Stimulated activated CD8-positive, alpha-beta memory T cell treated with anti-CD3 and anti-CD28 coated beads, Interleukin-15, amount 100 ng/mL, for 48 hours (primary cell): ENCODE measurements around the gene RBM6.
"Not testable (repeated sequence)": the region's sequence is repeated elsewhere in the genome, so short reads cannot be mapped to it uniquely, and the experiment has no call there.

Experiments used
- DNase-seq, 2 donors: peaks; one replicate each; pipeline ENCODE4 v3.0.0-alpha.2; 2020; ENCODE audit warnings: low read depth in 2 of 2

The RBM6 gene

GRCh38 chr3:49917806-49918590 is 22.0 kb upstream of the RBM6 start:
- DNase-seq = not testable (repeated sequence)

GRCh38 chr3:49924683-49925082 is 15.3 kb upstream of the RBM6 start:
- no peak for DNase-seq

- DNase-seq = no peak
Observed at GRCh38 chr3:49925485-49925884, 14.5 kb upstream of the RBM6 start.

- no peak for DNase-seq
Observed at GRCh38 chr3:49926117-49926728, 13.7 kb upstream of the RBM6 start.

GRCh38 chr3:49927798-49928197 is 12.2 kb upstream of the RBM6 start:
- DNase-seq = no peak

- DNase-seq = no peak
Observed at GRCh38 chr3:49928481-49929017, 11.4 kb upstream of the RBM6 start.

GRCh38 chr3:49929291-49930167 is 10.4 kb upstream of the RBM6 start, which contains the start of gene MON1A:
Gene MON1A, minus strand, starts transcription at chr3:49929811. Its CDS starts 16,465 bp downstream, at chr3:49913346.
- peak; percentile 85 to 88 for DNase-seq

- DNase-seq = no peak
Observed at GRCh38 chr3:49930168-49930690, 9.7 kb upstream of the RBM6 start.

GRCh38 chr3:49930922-49931321 is 9.0 kb upstream of the RBM6 start:
- DNase-seq = no peak

GRCh38 chr3:49932281-49932680 is 7.7 kb upstream of the RBM6 start:
- DNase-seq = not testable (repeated sequence)

- no peak for DNase-seq
Observed at GRCh38 chr3:49937090-49937489, 2.9 kb upstream of the RBM6 start.

- no peak for DNase-seq
Observed at GRCh38 chr3:49940667-49941249, 808 bp downstream of the RBM6 start.

GRCh38 chr3:49942651-49943050 is 2.7 kb downstream of the RBM6 start:
- no peak for DNase-seq

GRCh38 chr3:49952924-49953323 is 13.0 kb downstream of the RBM6 start:
- no peak for DNase-seq

GRCh38 chr3:49955636-49956035 is 15.7 kb downstream of the RBM6 start:
- DNase-seq = no peak

GRCh38 chr3:49966233-49966942 is 26.4 kb downstream of the RBM6 start:
- no peak for DNase-seq

GRCh38 chr3:49967291-49967690 is 27.3 kb downstream of the RBM6 start:
- no peak for DNase-seq

- DNase-seq = no peak
Observed at GRCh38 chr3:49968346-49968745, 28.4 kb downstream of the RBM6 start.

GRCh38 chr3:49972656-49973055 is 32.7 kb downstream of the RBM6 start:
- no peak for DNase-seq

GRCh38 chr3:49976942-49977341 is 37.0 kb downstream of the RBM6 start:
- no peak for DNase-seq

- no peak for DNase-seq
Observed at GRCh38 chr3:49984394-49984793, 44.4 kb downstream of the RBM6 start.
